B cell (primary cell): ENCODE measurements around the gene DLG2. TPM values are rescaled to one million over a fixed set of nuclear protein-coding genes. Genes with fewer than 3 reads are reported as not detected.

Source experiments
- ATAC-seq: fragments of 200-7000 bp; cut with Tn5 transposase; one replicate; pipeline ENCODE4 v1.10.0; 2021; ENCODE audit warnings: low read depth, mild to moderate bottlenecking, moderate number of reproducible peaks, moderate library complexity
- CTCF ChIA-PET: fragments of 350-600 bp; sonication (Branson Sonifier 250); formaldehyde crosslinking; loops from one replicate; lab custom pipeline; 2021; ENCODE audit warnings: antibody characterized with exemption, inconsistent platforms; lab: Charles Lee
- POLR2A ChIA-PET: fragments of 350-600 bp; sonication (Branson Sonifier 250); formaldehyde crosslinking; loops from one replicate; lab custom pipeline; 2021; ENCODE audit warnings: antibody characterized with exemption; lab: Charles Lee
- DNase-seq: peaks from one replicate; pipeline ENCODE4 v3.0.0; 2013
- H2AFZ ChIP-seq: 2 replicates; pipeline ENCODE4 v1.6.1; 2012; ENCODE audit warnings: mild to moderate bottlenecking, low read depth, low read length; ENCODE audit not compliant: insufficient read depth, poor library complexity, severe bottlenecking
- H3K27ac ChIP-seq, 2 donors: 1 replicate in 1 of 2; 2 replicates in 1 of 2; pipeline ENCODE4 v1.5.1; 2012 to 2013; ENCODE audit warnings: low read length in 2 of 2, mild to moderate bottlenecking in 2 of 2, moderate library complexity in 1 of 2
- H3K27me3 ChIP-seq, 4 experiments: fragments of 200-600 bp in 1 of 4; sonication (generic) in 1 of 4; replicated peaks in 1 of 4; 1 replicate in 2 of 4; 2 replicates in 2 of 4; pipeline versions ENCODE4 v1.6.1 to v1.7.0; 2013 to 2016; ENCODE audit warnings: low read length in 3 of 4, mild to moderate bottlenecking in 2 of 4, mixed read lengths in 1 of 4, moderate library complexity in 1 of 4; ENCODE audit not compliant: insufficient read depth in 4 of 4, control insufficient read depth in 3 of 4; ENCODE audit errors: control extremely low read depth in 1 of 4
- H3K36me3 ChIP-seq, 2 experiments: replicated peaks in 1 of 2; 1 replicate in 1 of 2; 2 replicates in 1 of 2; pipeline versions ENCODE4 v1.6.1 to v1.7.1; 2013; ENCODE audit warnings: low read length in 1 of 2; ENCODE audit not compliant: insufficient read depth in 2 of 2, control insufficient read depth in 1 of 2; ENCODE audit errors: control extremely low read depth in 1 of 2, extremely low read depth in 1 of 2
- H3K4me1 ChIP-seq, 2 donors: fragments of 200-600 bp in 1 of 2; sonication (generic) in 1 of 2; 1 replicate in 1 of 2; 2 replicates in 1 of 2; pipeline versions ENCODE4 v1.5.1 to v1.6.1; 2013 to 2017; ENCODE audit warnings: low read length in 2 of 2; ENCODE audit not compliant: control insufficient read depth in 2 of 2, insufficient read depth in 2 of 2
- H3K4me2 ChIP-seq: replicated peaks from 2 replicates; pipeline ENCODE3; 2012; ENCODE audit warnings: mild to moderate bottlenecking, low read depth, low read length; ENCODE audit not compliant: poor library complexity, severe bottlenecking
- H3K4me3 ChIP-seq, 5 experiments: fragments of 200-600 bp in 1 of 5; sonication (generic) in 1 of 5; 1 replicate in 3 of 5; 2 replicates in 2 of 5; pipeline versions ENCODE4 v1.5.1 to v1.7.0; 2011 to 2016; ENCODE audit warnings: low read length in 4 of 5, mild to moderate bottlenecking in 4 of 5, low read depth in 2 of 5, control low read depth in 1 of 5, moderate library complexity in 1 of 5; ENCODE audit not compliant: insufficient read depth in 1 of 5; ENCODE audit errors: control extremely low read depth in 1 of 5, extremely low read depth in 1 of 5
- H3K79me2 ChIP-seq: fragments of 200-600 bp; sonication (generic); one replicate; pipeline ENCODE4 v1.6.0; 2016; ENCODE audit warnings: low read length; ENCODE audit not compliant: control insufficient read depth, insufficient read depth
- H3K9ac ChIP-seq: fragments of 200-600 bp; sonication (generic); 2 replicates; pipeline ENCODE4 v1.6.1; 2017; ENCODE audit warnings: mild to moderate bottlenecking, low read length, moderate library complexity
- H3K9me3 ChIP-seq, 3 donors: one replicate each; pipeline versions ENCODE4 v1.6.1 to v1.7.1; 2013; ENCODE audit warnings: low read length in 2 of 3; ENCODE audit not compliant: control insufficient read depth in 2 of 3, insufficient read depth in 1 of 3; ENCODE audit errors: control extremely low read depth in 1 of 3
- H4K20me1 ChIP-seq: 2 replicates; pipeline ENCODE4 v1.6.0; 2012; ENCODE audit warnings: mild to moderate bottlenecking, low read length; ENCODE audit not compliant: insufficient read depth, control insufficient read depth, poor library complexity, severe bottlenecking
- H3K27ac Mint-ChIP-seq: one replicate; pipeline ENCODE4 v1.8.0; 2021; ENCODE audit warnings: mixed read lengths
- H3K27me3 Mint-ChIP-seq: one replicate; pipeline ENCODE4 v1.8.0; 2021; ENCODE audit warnings: mixed read lengths
- H3K4me1 Mint-ChIP-seq: one replicate; pipeline ENCODE4 v1.8.0; 2021; ENCODE audit warnings: mixed read lengths
- H3K4me3 Mint-ChIP-seq: one replicate; pipeline ENCODE4 v1.8.0; 2021; ENCODE audit warnings: mixed read lengths
- H3K9me3 Mint-ChIP-seq: one replicate; pipeline ENCODE4 v1.8.0; 2022; ENCODE audit warnings: mixed read lengths; ENCODE audit not compliant: insufficient read depth
- EZH2 ChIP-seq: IDR thresholded peaks from 2 replicates; pipeline ENCODE4 v1.6.1; 2012; ENCODE audit warnings: borderline replicate concordance, low read depth, mild to moderate bottlenecking, moderate library complexity, low read length; ENCODE audit not compliant: insufficient read depth, poor library complexity, severe bottlenecking
- WGBS: methylation state at CpG from one replicate; pipeline ENCODE4 v1.1.5; 2013; ENCODE audit warnings: missing lambda C conversion rate; ENCODE audit not compliant: insufficient coverage; 5-methylcytosine and 5-hydroxymethylcytosine counted together
- intact Hi-C: fragments of 100-400 bp; cut with micrococcal nuclease; formaldehyde crosslinking; loops from one replicate; pipeline ENCODE4 v1.10.0; 2022
- polyA plus RNA-seq: library from polyadenylated mRNA; depleted of rRNA; stranded (reverse); fragments of >200 nt; gene quantifications from 2 replicates; pipeline ENCODE4 v1.2.3, GENCODE V29; 2012
- total RNA-seq, 2 donors: library from RNA; stranded (reverse); fragments of 120-200 nt in 1 of 2; gene quantifications; 1 replicate in 1 of 2; 2 replicates in 1 of 2; pipeline versions ENCODE4 v1.2.3 to v1.2.4, GENCODE V29; 2013 to 2022
- TF ChIP-seq, protein P1 (sequence below): fragments of 200-600 bp; IDR thresholded peaks from one replicate; pipeline ENCODE4 v1.8.0; 2022; ENCODE audit warnings: antibody characterized with exemption, mild to moderate bottlenecking

Gene DLG2
- total and polyA plus RNA-seq, 2 donors (not counting 1 experiment from before 2014, with no cell fraction given), result 0.54 to 5.4 TPM

DNA sequence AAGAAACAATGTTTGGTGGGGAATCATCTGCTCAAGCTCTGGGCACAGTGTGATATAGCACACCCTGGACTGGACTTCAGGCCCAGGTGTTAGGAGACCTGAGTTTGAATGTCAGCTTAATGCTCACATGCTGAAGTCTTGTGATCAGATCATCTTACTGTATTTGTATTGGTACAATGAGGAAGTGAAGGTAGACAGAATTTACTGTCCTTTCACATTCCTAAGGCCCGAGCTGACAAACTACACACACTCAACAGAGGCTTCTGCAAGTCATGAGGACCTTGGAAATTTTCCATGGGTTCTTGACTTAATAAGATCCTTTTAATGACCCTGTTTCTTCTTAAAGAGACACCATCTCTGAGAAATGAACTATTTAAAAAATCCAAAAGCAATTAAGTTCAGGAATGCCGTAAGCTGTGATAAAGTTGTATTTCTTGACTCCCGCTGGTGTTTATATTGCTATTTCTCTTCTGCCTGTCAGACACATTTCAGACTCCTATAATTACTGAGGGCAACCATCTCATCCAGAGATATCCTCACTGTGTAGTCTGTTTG lies 802.0 kb downstream of the DLG2 start:
- DNase-seq (no peak), ATAC-seq (no peak)
- no peaks in the 10 kb centered on the region for H3K27me3 ChIP-seq
- ChIA-PET POLR2A (no interaction called here), CTCF (no interaction called here)
- no peaks in the 10 kb centered on the region for H3K36me3 ChIP-seq
- H3K4me3 ChIP-seq, result no peak overlapping the region
- no peaks in the 10 kb centered on the region for H4K20me1 ChIP-seq
- no peak overlapping the region for H3K27ac ChIP-seq
- Mint-ChIP-seq H3K4me1 (peaks cover under 1% of the 10 kb centered on the region), H3K9me3 (no peaks in the 10 kb centered on the region), H3K27me3 (no peaks in the 10 kb centered on the region), H3K27ac (no peak overlapping the region), H3K4me3 (no peak overlapping the region)
- intact Hi-C loops, result no loop called here
- no CpG with 5 or more reads among the region's 3 CpGs for whole genome bisulfite sequencing
- no peaks in the 10 kb centered on the region for H3K9me3 ChIP-seq
- no peak overlapping the region for H3K9ac ChIP-seq
- H3K4me2 ChIP-seq, result no peak overlapping the region
- H3K79me2 ChIP-seq, result no peaks in the 10 kb centered on the region
- TF ChIP-seq EZH2, result no peak
- TF ChIP-seq, protein P1, sequence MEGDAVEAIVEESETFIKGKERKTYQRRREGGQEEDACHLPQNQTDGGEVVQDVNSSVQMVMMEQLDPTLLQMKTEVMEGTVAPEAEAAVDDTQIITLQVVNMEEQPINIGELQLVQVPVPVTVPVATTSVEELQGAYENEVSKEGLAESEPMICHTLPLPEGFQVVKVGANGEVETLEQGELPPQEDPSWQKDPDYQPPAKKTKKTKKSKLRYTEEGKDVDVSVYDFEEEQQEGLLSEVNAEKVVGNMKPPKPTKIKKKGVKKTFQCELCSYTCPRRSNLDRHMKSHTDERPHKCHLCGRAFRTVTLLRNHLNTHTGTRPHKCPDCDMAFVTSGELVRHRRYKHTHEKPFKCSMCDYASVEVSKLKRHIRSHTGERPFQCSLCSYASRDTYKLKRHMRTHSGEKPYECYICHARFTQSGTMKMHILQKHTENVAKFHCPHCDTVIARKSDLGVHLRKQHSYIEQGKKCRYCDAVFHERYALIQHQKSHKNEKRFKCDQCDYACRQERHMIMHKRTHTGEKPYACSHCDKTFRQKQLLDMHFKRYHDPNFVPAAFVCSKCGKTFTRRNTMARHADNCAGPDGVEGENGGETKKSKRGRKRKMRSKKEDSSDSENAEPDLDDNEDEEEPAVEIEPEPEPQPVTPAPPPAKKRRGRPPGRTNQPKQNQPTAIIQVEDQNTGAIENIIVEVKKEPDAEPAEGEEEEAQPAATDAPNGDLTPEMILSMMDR, result no peak
- no peak overlapping the region for H2AFZ ChIP-seq
- no peaks in the 10 kb centered on the region for H3K4me1 ChIP-seq

DNA sequence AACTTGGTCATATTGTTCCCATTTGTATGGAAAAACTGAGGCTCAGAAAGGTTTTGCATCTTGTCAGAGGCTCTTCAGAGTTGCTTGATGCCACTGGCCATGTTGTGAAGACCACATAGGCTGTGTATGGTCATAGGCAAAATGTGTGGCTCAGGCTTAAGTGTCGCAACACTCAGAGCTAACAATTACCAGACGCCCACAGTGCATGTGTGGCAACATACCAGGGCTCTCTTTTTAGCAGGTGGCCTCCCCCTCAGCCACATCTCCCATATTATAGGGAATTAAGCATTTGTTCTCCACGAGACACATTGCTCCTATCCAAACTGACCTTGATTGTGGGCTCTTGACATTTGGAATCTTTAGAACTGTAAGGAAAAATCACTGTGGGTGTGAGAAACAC lies 802.5 kb downstream of the DLG2 start:
- no peaks in the 10 kb centered on the region for H4K20me1 ChIP-seq
- TF ChIP-seq, protein P1, result no peak
- no peak for TF ChIP-seq EZH2
- ChIA-PET POLR2A (no interaction called here), CTCF (no interaction called here)
- no peak overlapping the region for H3K4me2 ChIP-seq
- Mint-ChIP-seq H3K27me3 (no peaks in the 10 kb centered on the region), H3K9me3 (no peaks in the 10 kb centered on the region), H3K4me1 (no peaks in the 10 kb centered on the region), H3K4me3 (no peak overlapping the region), H3K27ac (no peak overlapping the region)
- no peaks in the 10 kb centered on the region for H3K27me3 ChIP-seq
- H3K79me2 ChIP-seq, result no peaks in the 10 kb centered on the region
- WGBS, result no CpG with 5 or more reads among the region's 3 CpGs
- DNase-seq (no peak), ATAC-seq (no peak)
- no peak overlapping the region for H2AFZ ChIP-seq
- no peak overlapping the region for H3K4me3 ChIP-seq
- H3K27ac ChIP-seq, result no peak overlapping the region
- H3K9ac ChIP-seq, result no peak overlapping the region
- intact Hi-C loops, result no loop called here
- H3K36me3 ChIP-seq, result no peaks in the 10 kb centered on the region
- H3K9me3 ChIP-seq, result no peaks in the 10 kb centered on the region
- H3K4me1 ChIP-seq, result no peaks in the 10 kb centered on the region
